ENCODE results near the gene PSMF1. TPM values are rescaled to one million over a fixed set of nuclear protein-coding genes. Genes with fewer than 3 reads are reported as not detected.
A peak's percentile ranks its signal among the peaks of the same experiment; 100 is the strongest.

The PSMF1 gene
- total and polyA plus RNA-seq, 2 of the 4 experiments (the other 2 are of a cell fraction), result 93.6 to 109 TPM

DNA sequence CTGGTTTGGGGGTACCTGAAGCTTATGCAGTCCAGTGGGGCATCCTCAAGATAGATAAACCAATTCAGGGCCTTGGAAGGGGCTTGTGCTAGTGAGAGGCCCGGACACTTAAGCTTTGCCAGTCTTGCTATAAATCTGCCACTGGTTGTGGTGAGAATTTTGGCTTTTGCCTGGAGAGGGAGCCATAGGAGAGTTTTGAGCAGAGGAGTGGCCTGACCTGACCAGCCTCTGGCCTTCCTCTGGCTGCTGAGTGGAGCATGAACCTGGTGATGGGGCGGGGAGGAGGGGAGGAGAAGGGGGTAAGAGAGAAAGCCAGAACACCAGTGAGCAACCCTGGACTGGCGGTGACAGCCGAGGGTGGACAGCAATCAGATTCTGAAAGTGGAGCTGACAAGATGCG lies 59.3 kb downstream of the PSMF1 start:
- no peak overlapping the region for H2BK120ac ChIP-seq (ENCODE audit: low read depth, low read length)
- POLR2A ChIA-PET (ENCODE audit: unreplicated experiment), result no interaction called here
- DNase-seq (peak; percentile 3), ATAC-seq (ENCODE audit: low read depth) (peak; percentile 38; the same call in 1 of the 2 replicates)
- BruUV-seq (replicated peaks), result no TSS peak
- no peaks in the 10 kb centered on the region for H3K4me1 ChIP-seq (ENCODE audit: control insufficient read depth, insufficient read depth, low read length)
- no peak overlapping the region for H4K8ac ChIP-seq (ENCODE audit: low read depth in 2 of 2, low read length in 2 of 2)
- no peaks in the 10 kb centered on the region for H4K20me1 ChIP-seq (ENCODE audit: insufficient read depth, low read length)
- no peak overlapping the region for H2BK15ac ChIP-seq (ENCODE audit: low read depth, low read length)
- H4K5ac ChIP-seq (ENCODE audit: low read depth, low read length), result no peak overlapping the region
- no peak overlapping the region for H2AK9ac ChIP-seq (replicated peaks; ENCODE audit: low read depth, low read length, poor library complexity)
- H4K91ac ChIP-seq (ENCODE audit: insufficient read depth, low read depth, low read length), result no peak overlapping the region
- no peak overlapping the region for H3K27ac ChIP-seq (ENCODE audit: insufficient read depth, low read length)
- H3K27me3 ChIP-seq (ENCODE audit: control insufficient read depth, insufficient read depth, low read length), result peaks cover 4% of the 10 kb centered on the region; the same call in 1 of the 2 replicates
- no peak overlapping the region for H2AK5ac ChIP-seq (ENCODE audit: low read depth, low read length)
- H3K9me3 ChIP-seq (ENCODE audit: control insufficient read depth, insufficient read depth, low read length), result no peaks in the 10 kb centered on the region
- H2BK5ac ChIP-seq (ENCODE audit: low read depth, low read length, poor library complexity, severe bottlenecking), result no peak overlapping the region
- CTCF ChIA-PET, result no interaction called here
- H2BK20ac ChIP-seq (ENCODE audit: low read depth, low read length), result no peak overlapping the region
- no peak overlapping the region for H2AFZ ChIP-seq (replicated peaks; ENCODE audit: low read length, poor library complexity)
- no peak for TF ChIP-seq CHD1 (IDR thresholded peaks at IDR 0.05; ENCODE audit: low read depth, low read length)
- no peak for TF ChIP-seq MAZ (IDR thresholded peaks at IDR 0.05; ENCODE audit: borderline replicate concordance, low read depth, low read length)
- TF ChIP-seq POLR2A (IDR thresholded peaks at IDR 0.05; ENCODE audit: low read depth, low read length), result no peak
- TF ChIP-seq RCOR1 (IDR thresholded peaks at IDR 0.05; ENCODE audit: insufficient replicate concordance, low read length), result no peak
- no peak for TF ChIP-seq CEBPB (IDR thresholded peaks at IDR 0.05; ENCODE audit: low read depth, low read length)
- TF ChIP-seq, protein P1, sequence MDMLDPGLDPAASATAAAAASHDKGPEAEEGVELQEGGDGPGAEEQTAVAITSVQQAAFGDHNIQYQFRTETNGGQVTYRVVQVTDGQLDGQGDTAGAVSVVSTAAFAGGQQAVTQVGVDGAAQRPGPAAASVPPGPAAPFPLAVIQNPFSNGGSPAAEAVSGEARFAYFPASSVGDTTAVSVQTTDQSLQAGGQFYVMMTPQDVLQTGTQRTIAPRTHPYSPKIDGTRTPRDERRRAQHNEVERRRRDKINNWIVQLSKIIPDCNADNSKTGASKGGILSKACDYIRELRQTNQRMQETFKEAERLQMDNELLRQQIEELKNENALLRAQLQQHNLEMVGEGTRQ (IDR thresholded peaks at IDR 0.05; ENCODE audit: low read depth, low read length), result no peak
- TF ChIP-seq, protein P2, sequence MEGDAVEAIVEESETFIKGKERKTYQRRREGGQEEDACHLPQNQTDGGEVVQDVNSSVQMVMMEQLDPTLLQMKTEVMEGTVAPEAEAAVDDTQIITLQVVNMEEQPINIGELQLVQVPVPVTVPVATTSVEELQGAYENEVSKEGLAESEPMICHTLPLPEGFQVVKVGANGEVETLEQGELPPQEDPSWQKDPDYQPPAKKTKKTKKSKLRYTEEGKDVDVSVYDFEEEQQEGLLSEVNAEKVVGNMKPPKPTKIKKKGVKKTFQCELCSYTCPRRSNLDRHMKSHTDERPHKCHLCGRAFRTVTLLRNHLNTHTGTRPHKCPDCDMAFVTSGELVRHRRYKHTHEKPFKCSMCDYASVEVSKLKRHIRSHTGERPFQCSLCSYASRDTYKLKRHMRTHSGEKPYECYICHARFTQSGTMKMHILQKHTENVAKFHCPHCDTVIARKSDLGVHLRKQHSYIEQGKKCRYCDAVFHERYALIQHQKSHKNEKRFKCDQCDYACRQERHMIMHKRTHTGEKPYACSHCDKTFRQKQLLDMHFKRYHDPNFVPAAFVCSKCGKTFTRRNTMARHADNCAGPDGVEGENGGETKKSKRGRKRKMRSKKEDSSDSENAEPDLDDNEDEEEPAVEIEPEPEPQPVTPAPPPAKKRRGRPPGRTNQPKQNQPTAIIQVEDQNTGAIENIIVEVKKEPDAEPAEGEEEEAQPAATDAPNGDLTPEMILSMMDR (conservative IDR thresholded peaks at IDR 0.05; ENCODE audit: low read depth, low read length), result no peak
- no peak for TF ChIP-seq FOS (IDR thresholded peaks at IDR 0.05; ENCODE audit: low read depth, low read length)
- no peak for TF ChIP-seq MAFK (IDR thresholded peaks at IDR 0.05; ENCODE audit: low read depth, low read length)
- TF ChIP-seq RFX5 (IDR thresholded peaks at IDR 0.05; ENCODE audit: low read depth, low read length), result no peak
- TF ChIP-seq, protein P3, sequence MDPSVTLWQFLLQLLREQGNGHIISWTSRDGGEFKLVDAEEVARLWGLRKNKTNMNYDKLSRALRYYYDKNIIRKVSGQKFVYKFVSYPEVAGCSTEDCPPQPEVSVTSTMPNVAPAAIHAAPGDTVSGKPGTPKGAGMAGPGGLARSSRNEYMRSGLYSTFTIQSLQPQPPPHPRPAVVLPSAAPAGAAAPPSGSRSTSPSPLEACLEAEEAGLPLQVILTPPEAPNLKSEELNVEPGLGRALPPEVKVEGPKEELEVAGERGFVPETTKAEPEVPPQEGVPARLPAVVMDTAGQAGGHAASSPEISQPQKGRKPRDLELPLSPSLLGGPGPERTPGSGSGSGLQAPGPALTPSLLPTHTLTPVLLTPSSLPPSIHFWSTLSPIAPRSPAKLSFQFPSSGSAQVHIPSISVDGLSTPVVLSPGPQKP (IDR thresholded peaks at IDR 0.05; ENCODE audit: borderline replicate concordance, low read depth, low read length), result no peak
- no peak overlapping the region for H3K4me2 ChIP-seq (ENCODE audit: low read depth, low read length)
- intact Hi-C loops (cut with micrococcal nuclease) (no loop called here), in situ Hi-C loops (cut with MboI; ENCODE audit: low sequenced_read_pairs) (no loop called here), dilution Hi-C loops (cut with HindIII; ENCODE audit: low sequenced_read_pairs, unreplicated experiment) (no loop called here)
- H3K18ac ChIP-seq (ENCODE audit: low read depth, low read length), result no peak overlapping the region
- no peaks in the 10 kb centered on the region for H3K79me1 ChIP-seq (ENCODE audit: low read depth in 1 of 2, low read length in 2 of 2)
- WGBS, 2 experiments (ENCODE audit: extremely low coverage in 2 of 2, insufficient read length in 1 of 2), result 97% methylated on average over 5 of the region's 5 CpGs; no CpG with 5 or more reads in 1 of the 2 experiments
- peaks cover 2% of the 10 kb centered on the region; the same call in 1 of the 2 replicates for H3K36me3 ChIP-seq (ENCODE audit: control insufficient read depth, insufficient read depth, low read length)
- H3K9ac ChIP-seq (ENCODE audit: low read depth, low read length), result no peak overlapping the region
- no peak overlapping the region for H3K56ac ChIP-seq (ENCODE audit: extremely low read depth, insufficient read depth, low read length)
- no peak overlapping the region for H3K14ac ChIP-seq (replicated peaks; ENCODE audit: low read depth, low read length)
- H3K4me3 ChIP-seq (ENCODE audit: insufficient read depth, low read depth, low read length), result no peak overlapping the region
- no peak overlapping the region for H3K23ac ChIP-seq (ENCODE audit: low read depth, low read length)
- peaks cover 9% of the 10 kb centered on the region; the same call in 1 of the 2 replicates for H3K9me1 ChIP-seq (ENCODE audit: insufficient read depth, low read length)
- no peak overlapping the region for H3K4ac ChIP-seq (ENCODE audit: low read depth, low read length)

Measured in IMR-90 (cell line).